HG03442 (cell line): ENCODE data around the gene TRABD.

Experiments used
- ATAC-seq: cut with Tn5 transposase; IDR thresholded peaks from one replicate; pipeline ENCODE4 v1.9.1; 2021; ENCODE audit warnings: mild to moderate bottlenecking, moderate library complexity; ENCODE audit not compliant: unreplicated experiment

Gene TRABD

GRCh38 chr22:50173311-50173982 lies 12.3 kb upstream of the TRABD start:
- ATAC-seq = no peak

- no peak for ATAC-seq
These were observed 11.7 kb upstream of the TRABD start for GRCh38 chr22:50173983-50174355.

- no peak for ATAC-seq
These were observed 11.1 kb upstream of the TRABD start for GRCh38 chr22:50174382-50175190.

GRCh38 chr22:50175191-50175461 lies 10.6 kb upstream of the TRABD start:
- no peak for ATAC-seq

GRCh38 chr22:50175921-50176849 lies 9.5 kb upstream of the TRABD start:
- ATAC-seq = no peak

- no peak for ATAC-seq
These were observed 8.7 kb upstream of the TRABD start for GRCh38 chr22:50176850-50177536.

GRCh38 chr22:50177537-50178470 lies 7.9 kb upstream of the TRABD start:
- ATAC-seq = no peak

- ATAC-seq = no peak
These were observed 7.2 kb upstream of the TRABD start for GRCh38 chr22:50178471-50178864.

GRCh38 chr22:50178871-50179869 lies 6.5 kb upstream of the TRABD start:
- ATAC-seq = no peak

GRCh38 chr22:50179937-50180726 lies 5.6 kb upstream of the TRABD start:
- no peak for ATAC-seq

GRCh38 chr22:50180727-50181521 lies 4.8 kb upstream of the TRABD start:
- no peak for ATAC-seq

- no peak for ATAC-seq
These were observed 3.3 kb upstream of the TRABD start for GRCh38 chr22:50182176-50183081.

- ATAC-seq = no peak
These were observed 2.4 kb upstream of the TRABD start for GRCh38 chr22:50183141-50183971.

- ATAC-seq = no peak
These were observed 1.5 kb upstream of the TRABD start for GRCh38 chr22:50184004-50184901.
